ENCODE measurements around the gene RASSF4.

The RASSF4 gene

GRCh38 chr10:44965104-44965503 lies 5.5 kb downstream of the RASSF4 start:
- DNase-seq = no peak

GRCh38 chr10:44965651-44966097 lies 6.1 kb downstream of the RASSF4 start:
- no peak for DNase-seq

- DNase-seq = no peak
Measured at GRCh38 chr10:44966129-44966815, 6.7 kb downstream of the RASSF4 start.

GRCh38 chr10:44966816-44967509 lies 7.4 kb downstream of the RASSF4 start:
- DNase-seq = no peak

GRCh38 chr10:44967616-44968015 lies 8.0 kb downstream of the RASSF4 start:
- DNase-seq = no peak

GRCh38 chr10:44968091-44968490 lies 8.5 kb downstream of the RASSF4 start:
- DNase-seq = peak; percentile 64

GRCh38 chr10:44968500-44969400 lies 9.1 kb downstream of the RASSF4 start:
- DNase-seq = peak; percentile 38

- no peak for DNase-seq
Measured at GRCh38 chr10:44969854-44970253, 10.3 kb downstream of the RASSF4 start.

GRCh38 chr10:44970812-44971395 lies 11.3 kb downstream of the RASSF4 start:
- no peak for DNase-seq

GRCh38 chr10:44971434-44971833 lies 11.8 kb downstream of the RASSF4 start:
- no peak for DNase-seq

- DNase-seq = no peak
Measured at GRCh38 chr10:44971935-44972757, 12.5 kb downstream of the RASSF4 start.

GRCh38 chr10:44972874-44973306 lies 13.3 kb downstream of the RASSF4 start:
- DNase-seq = no peak

- no peak for DNase-seq
Measured at GRCh38 chr10:44973323-44974081, 13.9 kb downstream of the RASSF4 start.

GRCh38 chr10:44974082-44974627 lies 14.6 kb downstream of the RASSF4 start:
- DNase-seq = no peak

- DNase-seq = peak; percentile 73
Measured at GRCh38 chr10:44974628-44975430, 15.2 kb downstream of the RASSF4 start.

GRCh38 chr10:44975431-44976331 lies 16.1 kb downstream of the RASSF4 start:
- DNase-seq = no peak

- DNase-seq = no peak
Measured at GRCh38 chr10:44976352-44977198, 17.0 kb downstream of the RASSF4 start.

Measured in hematopoietic multipotent progenitor cell treated with erythropoietin and hydrocortisone succinate and interleukin-3 and kit ligand, for 6 days (in vitro differentiated cells).